Type B pancreatic cell (in vitro differentiated cells): ENCODE measurements around the gene ASXL1. TPM values are rescaled to one million over a fixed set of nuclear protein-coding genes. Genes with fewer than 3 reads are reported as not detected.
A peak's percentile ranks its signal among the peaks of the same experiment; 100 is the strongest.

ENCODE experiments used
- DNase-seq: peaks from one replicate; pipeline ENCODE4 v3.0.0; 2021; ENCODE audit warnings: mixed read lengths; ENCODE audit not compliant: unreplicated experiment; ENCODE audit errors: extremely low spot score
- H3K27ac Mint-ChIP-seq: 2 replicates; pipeline ENCODE4 v1.8.0; 2021; ENCODE audit warnings: mild to moderate bottlenecking, mixed read lengths
- H3K27me3 Mint-ChIP-seq: 2 replicates; pipeline ENCODE4 v1.8.0; 2021; ENCODE audit warnings: mixed read lengths
- H3K36me3 Mint-ChIP-seq: 2 replicates; pipeline ENCODE4 v1.8.0; 2021; ENCODE audit warnings: mixed read lengths
- H3K4me1 Mint-ChIP-seq: one replicate; pipeline ENCODE4 v1.8.0; 2021; ENCODE audit warnings: mixed read lengths; ENCODE audit not compliant: unreplicated experiment
- H3K4me3 Mint-ChIP-seq: 2 replicates; pipeline ENCODE4 v1.8.0; 2021; ENCODE audit warnings: mild to moderate bottlenecking, mixed read lengths
- H3K9me3 Mint-ChIP-seq: 2 replicates; pipeline ENCODE4 v1.8.0; 2021; ENCODE audit warnings: mixed read lengths
- total RNA-seq: library from RNA; stranded (reverse); gene quantifications from 2 replicates; pipeline ENCODE4 v1.2.1, GENCODE V29; 2021; ENCODE audit warnings: low replicate concordance
- TF ChIP-seq, protein P1 (sequence below): fragments of 200-600 bp; sonication (generic); conservative IDR thresholded peaks from 2 replicates; pipeline ENCODE4 v1.5.0; 2021; ENCODE audit warnings: antibody characterized with exemption, mild to moderate bottlenecking

ASXL1 gene
- total RNA-seq, 1 donor from 2014 or later: 157 TPM

GRCh38 chr20:32391003-32391402 is 32.9 kb downstream of the ASXL1 start:
- peaks cover 6% of the 10 kb centered on the region for H3K9me3 Mint-ChIP-seq
- no peak overlapping the region for H3K27ac Mint-ChIP-seq
- no peak for DNase-seq
- TF ChIP-seq, protein P1, sequence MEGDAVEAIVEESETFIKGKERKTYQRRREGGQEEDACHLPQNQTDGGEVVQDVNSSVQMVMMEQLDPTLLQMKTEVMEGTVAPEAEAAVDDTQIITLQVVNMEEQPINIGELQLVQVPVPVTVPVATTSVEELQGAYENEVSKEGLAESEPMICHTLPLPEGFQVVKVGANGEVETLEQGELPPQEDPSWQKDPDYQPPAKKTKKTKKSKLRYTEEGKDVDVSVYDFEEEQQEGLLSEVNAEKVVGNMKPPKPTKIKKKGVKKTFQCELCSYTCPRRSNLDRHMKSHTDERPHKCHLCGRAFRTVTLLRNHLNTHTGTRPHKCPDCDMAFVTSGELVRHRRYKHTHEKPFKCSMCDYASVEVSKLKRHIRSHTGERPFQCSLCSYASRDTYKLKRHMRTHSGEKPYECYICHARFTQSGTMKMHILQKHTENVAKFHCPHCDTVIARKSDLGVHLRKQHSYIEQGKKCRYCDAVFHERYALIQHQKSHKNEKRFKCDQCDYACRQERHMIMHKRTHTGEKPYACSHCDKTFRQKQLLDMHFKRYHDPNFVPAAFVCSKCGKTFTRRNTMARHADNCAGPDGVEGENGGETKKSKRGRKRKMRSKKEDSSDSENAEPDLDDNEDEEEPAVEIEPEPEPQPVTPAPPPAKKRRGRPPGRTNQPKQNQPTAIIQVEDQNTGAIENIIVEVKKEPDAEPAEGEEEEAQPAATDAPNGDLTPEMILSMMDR: no peak
- H3K36me3 Mint-ChIP-seq: peaks cover 34% of the 10 kb centered on the region
- peaks cover 10% of the 10 kb centered on the region for H3K4me1 Mint-ChIP-seq
- H3K27me3 Mint-ChIP-seq: no peaks in the 10 kb centered on the region
- H3K4me3 Mint-ChIP-seq: no peak overlapping the region

GRCh38 chr20:32395066-32395465 is 36.9 kb downstream of the ASXL1 start:
- H3K36me3 Mint-ChIP-seq: peaks cover 37% of the 10 kb centered on the region
- no peaks in the 10 kb centered on the region for H3K27me3 Mint-ChIP-seq
- DNase-seq: no peak
- no peak overlapping the region for H3K4me3 Mint-ChIP-seq
- H3K4me1 Mint-ChIP-seq: peaks cover 12% of the 10 kb centered on the region
- peaks cover 6% of the 10 kb centered on the region for H3K9me3 Mint-ChIP-seq
- TF ChIP-seq, protein P1: no peak
- peak overlapping the region; percentile 5 for H3K27ac Mint-ChIP-seq

DNA sequence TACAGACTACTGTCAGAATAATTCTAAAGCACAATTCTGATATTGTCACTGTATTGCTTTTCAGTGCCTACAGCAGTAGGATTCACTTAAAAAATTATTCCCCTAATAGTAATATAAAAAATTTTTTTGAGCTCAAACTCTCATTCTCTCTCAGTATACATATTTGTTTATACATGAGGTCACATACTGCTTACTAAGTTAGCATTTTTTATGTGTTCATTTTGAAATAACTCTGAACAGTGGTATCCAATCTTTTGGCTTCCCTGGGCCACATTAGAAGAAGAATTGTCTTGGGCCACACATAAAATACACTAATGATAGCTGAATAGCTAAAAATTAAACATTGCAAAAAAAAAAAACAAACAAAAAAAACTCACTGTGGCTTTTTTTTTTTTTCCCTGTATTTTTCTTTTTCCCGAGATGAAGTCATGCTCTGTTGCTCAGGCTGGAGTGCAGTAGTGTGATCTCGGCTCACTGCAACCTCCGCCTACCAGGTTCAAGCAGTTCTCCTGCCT is 38.6 kb downstream of the ASXL1 start:
- Mint-ChIP-seq H3K27ac (no peak overlapping the region), H3K9me3 (peaks cover 6% of the 10 kb centered on the region), H3K36me3 (peaks cover 36% of the 10 kb centered on the region), H3K27me3 (no peaks in the 10 kb centered on the region), H3K4me3 (no peak overlapping the region), H3K4me1 (peaks cover 12% of the 10 kb centered on the region)
- TF ChIP-seq, protein P1: no peak
- DNase-seq: no peak

- Mint-ChIP-seq H3K27me3 (no peaks in the 10 kb centered on the region), H3K36me3 (peaks cover 31% of the 10 kb centered on the region), H3K27ac (no peak overlapping the region)
Observed at GRCh38 chr20:32397567-32398084, 39.5 kb downstream of the ASXL1 start.

GRCh38 chr20:32400476-32400875 is 42.3 kb downstream of the ASXL1 start:
- Mint-ChIP-seq H3K4me3 (no peak overlapping the region), H3K27ac (no peak overlapping the region), H3K9me3 (no peaks in the 10 kb centered on the region), H3K36me3 (peaks cover 16% of the 10 kb centered on the region), H3K4me1 (peaks cover 10% of the 10 kb centered on the region), H3K27me3 (no peaks in the 10 kb centered on the region)
- DNase-seq: no peak
- TF ChIP-seq, protein P1: no peak

More at GRCh38 chr20:32397567-32398084, 39.5 kb downstream of the ASXL1 start:
- Mint-ChIP-seq H3K9me3 (peaks cover 6% of the 10 kb centered on the region), H3K4me1 (peaks cover 12% of the 10 kb centered on the region), H3K4me3 (no peak overlapping the region)
- no peak for DNase-seq
- TF ChIP-seq, protein P1: no peak

DNA sequence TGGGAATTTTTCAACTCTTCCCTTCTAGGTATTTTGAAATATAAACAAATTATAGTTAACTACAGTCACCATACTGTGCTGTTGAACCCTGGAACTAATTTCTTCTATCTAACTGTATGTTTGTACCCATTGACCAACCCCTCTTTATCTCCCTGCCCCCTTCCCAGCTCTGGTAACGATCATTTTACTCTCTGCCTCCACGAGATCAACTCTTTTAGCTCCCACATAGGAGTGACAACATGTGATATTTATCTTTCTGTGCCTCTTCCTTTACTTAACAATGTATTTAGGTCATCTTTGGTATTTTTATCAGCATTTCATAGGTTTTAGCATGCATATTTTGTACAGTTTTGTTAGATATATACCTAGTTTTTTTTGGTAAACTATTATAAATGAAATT is 45.9 kb downstream of the ASXL1 start:
- Mint-ChIP-seq H3K36me3 (peaks cover 25% of the 10 kb centered on the region), H3K4me1 (peaks cover 4% of the 10 kb centered on the region), H3K9me3 (no peaks in the 10 kb centered on the region), H3K27me3 (no peaks in the 10 kb centered on the region), H3K4me3 (no peak overlapping the region), H3K27ac (no peak overlapping the region)
- TF ChIP-seq, protein P1: no peak
- DNase-seq: no peak
